ENCODE data around the gene MX2. TPM values are rescaled to one million over a fixed set of nuclear protein-coding genes. Genes with fewer than 3 reads are reported as not detected.
"Not testable (repeated sequence)": the region's sequence is repeated elsewhere in the genome, so short reads cannot be mapped to it uniquely, and the experiment has no call there.

The MX2 gene
- total and polyA plus RNA-seq, 3 donors from 2014 or later = 8.4 to 12.8 (median 10.1) TPM

DNA sequence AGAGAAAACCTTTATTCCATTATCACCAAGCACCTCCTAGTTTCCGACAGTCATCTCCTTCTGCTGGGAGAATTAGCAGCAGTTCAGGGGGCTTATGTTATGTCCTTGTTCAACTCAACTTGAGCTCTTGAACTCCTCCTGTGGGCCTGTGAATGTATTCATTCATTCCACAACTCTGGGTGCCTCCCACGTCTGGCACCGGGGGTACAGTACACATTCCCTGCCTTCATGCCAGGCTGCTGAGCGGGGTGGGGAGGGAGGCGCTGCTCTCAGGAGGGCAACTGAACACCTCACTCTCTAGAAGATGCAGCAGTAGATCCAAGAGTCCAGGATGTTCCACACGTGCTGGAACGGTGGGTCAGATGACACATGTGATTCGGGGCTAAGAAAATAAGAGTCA lies 4.3 kb upstream of the MX2 start:
- no peaks in the 10 kb centered on the region for H3K9me3 ChIP-seq
- 67 to 71% methylated on average over 8 of the region's 8 CpGs for WGBS, 2 donors
- no peak for DNase-seq
- no peaks in the 10 kb centered on the region for H3K4me1 ChIP-seq
- no peak overlapping the region for H3K27ac ChIP-seq
- TF ChIP-seq, protein P1, sequence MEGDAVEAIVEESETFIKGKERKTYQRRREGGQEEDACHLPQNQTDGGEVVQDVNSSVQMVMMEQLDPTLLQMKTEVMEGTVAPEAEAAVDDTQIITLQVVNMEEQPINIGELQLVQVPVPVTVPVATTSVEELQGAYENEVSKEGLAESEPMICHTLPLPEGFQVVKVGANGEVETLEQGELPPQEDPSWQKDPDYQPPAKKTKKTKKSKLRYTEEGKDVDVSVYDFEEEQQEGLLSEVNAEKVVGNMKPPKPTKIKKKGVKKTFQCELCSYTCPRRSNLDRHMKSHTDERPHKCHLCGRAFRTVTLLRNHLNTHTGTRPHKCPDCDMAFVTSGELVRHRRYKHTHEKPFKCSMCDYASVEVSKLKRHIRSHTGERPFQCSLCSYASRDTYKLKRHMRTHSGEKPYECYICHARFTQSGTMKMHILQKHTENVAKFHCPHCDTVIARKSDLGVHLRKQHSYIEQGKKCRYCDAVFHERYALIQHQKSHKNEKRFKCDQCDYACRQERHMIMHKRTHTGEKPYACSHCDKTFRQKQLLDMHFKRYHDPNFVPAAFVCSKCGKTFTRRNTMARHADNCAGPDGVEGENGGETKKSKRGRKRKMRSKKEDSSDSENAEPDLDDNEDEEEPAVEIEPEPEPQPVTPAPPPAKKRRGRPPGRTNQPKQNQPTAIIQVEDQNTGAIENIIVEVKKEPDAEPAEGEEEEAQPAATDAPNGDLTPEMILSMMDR (IDR thresholded peaks at IDR 0.05) = no peak
- TF ChIP-seq POLR2A (IDR thresholded peaks at IDR 0.05) = no peak
- no peaks in the 10 kb centered on the region for H3K27me3 ChIP-seq
- intact Hi-C loops (cut with DNase I; ENCODE audit: low total_unique reads) = no loop called here
- H3K4me3 ChIP-seq = no peak overlapping the region
- no peaks in the 10 kb centered on the region for H3K36me3 ChIP-seq (ENCODE audit: low read depth, missing control alignments)

DNA sequence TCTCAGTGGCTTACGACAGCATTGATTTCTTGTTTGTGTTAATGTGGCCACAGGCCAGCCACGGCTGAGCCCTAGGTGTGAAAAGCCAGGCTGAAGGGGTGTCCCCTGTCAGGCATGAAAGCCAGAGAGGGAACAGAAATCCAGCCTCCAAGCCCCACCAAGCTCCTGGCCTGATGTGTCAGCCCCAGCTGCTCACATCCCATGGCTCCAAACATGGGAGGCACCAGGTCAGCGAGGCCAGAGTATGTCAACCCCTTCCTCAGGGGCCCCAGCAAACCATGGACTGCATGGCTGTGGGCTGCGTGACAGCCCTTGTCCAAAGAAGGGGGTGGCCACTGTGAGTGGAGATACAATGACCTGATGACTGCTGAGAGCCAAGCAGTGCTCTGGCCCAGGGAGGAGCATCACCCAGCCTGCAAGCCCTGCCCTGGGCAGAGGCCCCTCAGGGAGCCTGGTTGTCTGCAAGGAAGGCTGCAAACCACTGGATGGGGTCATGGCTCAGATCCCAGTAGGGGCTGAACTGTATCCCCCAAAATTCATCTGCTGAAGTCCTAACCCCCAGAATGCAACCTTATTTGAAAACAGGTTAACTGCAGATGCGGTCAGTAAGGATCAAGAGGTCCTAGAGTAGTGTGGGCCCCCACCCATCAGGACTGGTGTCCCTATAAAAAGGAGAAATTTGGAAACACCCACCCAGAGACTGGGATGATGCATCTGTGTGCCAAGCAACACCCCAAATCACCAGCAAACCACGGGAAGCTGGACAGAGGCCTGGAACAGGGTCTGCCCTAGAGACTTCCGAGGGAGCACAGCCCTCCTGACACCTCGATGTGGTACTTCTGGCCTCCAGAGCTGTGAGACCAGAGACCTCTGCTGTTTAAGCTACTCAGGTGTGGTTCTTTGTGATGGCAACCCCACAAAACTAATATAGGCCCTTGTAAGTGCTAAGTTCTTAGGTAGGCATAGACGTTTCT lies 3.3 kb upstream of the MX2 start:
- H3K4me3 ChIP-seq = no peak overlapping the region
- H3K4me1 ChIP-seq = no peaks in the 10 kb centered on the region
- 86 to 91% methylated on average over 7 to 9 of the region's 9 CpGs for WGBS, 2 donors
- intact Hi-C loops (cut with DNase I; ENCODE audit: low total_unique reads) = no loop called here
- DNase-seq = no peak
- H3K27me3 ChIP-seq = no peaks in the 10 kb centered on the region
- TF ChIP-seq POLR2A (IDR thresholded peaks at IDR 0.05) = no peak
- TF ChIP-seq, protein P1 (IDR thresholded peaks at IDR 0.05) = no peak
- no peaks in the 10 kb centered on the region for H3K9me3 ChIP-seq
- no peak overlapping the region for H3K27ac ChIP-seq
- no peaks in the 10 kb centered on the region for H3K36me3 ChIP-seq (ENCODE audit: low read depth, missing control alignments)

DNA sequence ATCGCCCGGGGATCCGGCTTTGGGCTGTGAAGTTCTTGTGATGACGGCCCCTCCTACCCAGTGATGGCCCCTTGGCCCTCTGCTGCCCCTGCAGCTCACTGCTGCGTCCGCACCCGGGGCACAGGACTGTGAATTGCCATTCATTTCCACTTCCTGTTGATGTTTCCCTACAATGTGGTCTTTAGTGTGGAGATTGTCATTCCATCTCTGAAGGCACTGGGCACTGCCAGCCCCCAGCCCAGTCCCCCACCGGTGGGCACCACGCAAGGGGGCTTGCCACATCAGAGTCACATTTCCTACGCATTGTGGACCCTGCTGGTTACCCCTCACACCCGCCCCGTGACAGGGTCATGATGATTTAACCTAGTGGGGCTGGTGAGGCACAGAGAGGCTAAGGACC lies 2.5 kb upstream of the MX2 start:
- 87 to 88% methylated on average over 10 to 12 of the region's 12 CpGs for WGBS, 2 donors
- Histone ChIP-seq H3K4me1 (no peaks in the 10 kb centered on the region), H3K36me3 (ENCODE audit: low read depth, missing control alignments) (no peaks in the 10 kb centered on the region), H3K27ac (no peak overlapping the region), H3K27me3 (no peaks in the 10 kb centered on the region), H3K4me3 (no peak overlapping the region), H3K9me3 (no peaks in the 10 kb centered on the region)
- intact Hi-C loops (cut with DNase I; ENCODE audit: low total_unique reads) = no loop called here
- TF ChIP-seq, protein P1 (IDR thresholded peaks at IDR 0.05) = no peak
- TF ChIP-seq POLR2A (IDR thresholded peaks at IDR 0.05) = no peak
- no peak for DNase-seq

DNA sequence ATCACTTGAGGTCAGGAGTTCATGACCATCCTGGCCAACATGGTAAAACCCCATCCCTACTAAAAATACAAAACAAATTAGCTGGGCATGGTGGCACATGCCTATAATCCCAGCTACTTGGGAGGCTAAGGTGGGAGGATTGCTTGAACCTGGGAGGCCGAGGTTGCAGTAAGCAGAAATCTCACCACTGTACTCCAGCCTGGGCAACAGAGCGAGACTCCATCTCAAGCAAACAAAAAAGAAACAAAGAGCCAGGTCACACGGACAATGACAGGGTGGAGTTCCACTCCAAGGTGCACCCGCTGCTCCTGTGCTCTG lies 2.1 kb upstream of the MX2 start:
- H3K9me3 ChIP-seq; H3K36me3 ChIP-seq (ENCODE audit: low read depth, missing control alignments); H3K4me1 ChIP-seq; H3K4me3 ChIP-seq; intact Hi-C loops (cut with DNase I; ENCODE audit: low total_unique reads); H3K27ac ChIP-seq; DNase-seq; H3K27me3 ChIP-seq: not testable (repeated sequence)
- 92 to 99% methylated on average over 4 of the region's 4 CpGs for WGBS, 2 donors

DNA sequence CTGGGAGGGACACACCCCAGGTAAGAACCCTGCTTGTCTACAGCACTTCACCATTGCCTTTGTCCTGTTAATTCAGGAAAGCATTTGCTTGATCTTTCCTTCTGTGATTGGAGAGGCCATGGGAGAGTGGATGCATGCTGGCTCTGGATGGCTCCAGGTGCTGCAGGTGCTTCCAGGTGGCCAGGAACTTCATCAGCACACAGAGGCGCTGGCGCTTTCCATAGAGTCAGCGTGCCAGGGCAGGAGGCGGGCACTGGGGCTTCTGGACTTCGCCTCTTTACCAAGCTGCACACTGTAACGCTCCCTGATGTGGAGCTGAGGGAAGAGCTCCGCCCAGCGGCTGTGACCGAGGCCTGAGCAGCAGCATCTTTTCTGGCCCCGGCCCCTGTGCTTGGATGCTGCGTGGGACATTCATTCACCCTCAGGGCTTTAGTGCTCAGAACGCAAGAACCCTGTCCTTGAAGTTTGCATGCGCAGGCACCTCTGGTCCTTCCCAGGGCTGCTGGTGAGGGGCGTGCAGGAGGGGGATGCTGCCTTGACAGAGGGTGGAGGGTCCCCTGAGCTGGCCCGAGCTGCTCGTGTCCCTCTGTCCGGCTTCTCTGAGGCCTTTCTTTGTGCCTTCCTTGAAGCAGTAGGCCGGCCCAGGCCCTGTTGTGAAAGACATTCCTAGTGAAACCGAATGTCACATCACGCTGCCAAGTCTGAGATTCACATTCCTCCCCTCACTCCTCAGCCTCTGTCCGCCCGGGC lies 1.6 kb upstream of the MX2 start:
- H3K27me3 ChIP-seq = no peaks in the 10 kb centered on the region
- H3K27ac ChIP-seq = no peak overlapping the region
- H3K9me3 ChIP-seq = no peaks in the 10 kb centered on the region
- TF ChIP-seq, protein P1 (IDR thresholded peaks at IDR 0.05) = no peak
- no peak for TF ChIP-seq POLR2A (IDR thresholded peaks at IDR 0.05)
- DNase-seq = no peak
- WGBS, 2 donors = 72 to 73% methylated on average over 13 to 22 of the region's 22 CpGs
- no peaks in the 10 kb centered on the region for H3K4me1 ChIP-seq
- no peak overlapping the region for H3K4me3 ChIP-seq
- intact Hi-C loops (cut with DNase I; ENCODE audit: low total_unique reads) = no loop called here
- no peaks in the 10 kb centered on the region for H3K36me3 ChIP-seq (ENCODE audit: low read depth, missing control alignments)
